NCI-H2107 (cell line): Measurements from ENCODE around the gene DDX46.
"Not testable (repeated sequence)": the region's sequence is repeated elsewhere in the genome, so short reads cannot be mapped to it uniquely, and the experiment has no call there.

Source experiments
- DNase-seq: peaks from one replicate; lab custom pipeline; 2025; lab: John Stamatoyannopoulos, UW

The DDX46 gene

GRCh38 chr5:134845335-134845851, 86.8 kb downstream of the DDX46 start:
- DNase-seq, result no peak

GRCh38 chr5:134845852-134846640, 87.5 kb downstream of the DDX46 start, which contains the start of gene C5orf24:
Gene C5orf24, plus strand, starts transcription at chr5:134845968. Its CDS starts 8,933 bp downstream, at chr5:134854901.
- peak; percentile 67 for DNase-seq

- DNase-seq, result no peak
These were observed 88.0 kb downstream of the DDX46 start for GRCh38 chr5:134846641-134846960.

- DNase-seq, result not testable (repeated sequence)
These were observed 90.9 kb downstream of the DDX46 start for GRCh38 chr5:134849434-134849933.

GRCh38 chr5:134851307-134851923, 92.8 kb downstream of the DDX46 start:
- DNase-seq, result no peak

- not testable (repeated sequence) for DNase-seq
These were observed 97.9 kb downstream of the DDX46 start for GRCh38 chr5:134856465-134856864.

- DNase-seq, result no peak
These were observed 98.8 kb downstream of the DDX46 start for GRCh38 chr5:134857401-134857800.

GRCh38 chr5:134864707-134865106, 106.1 kb downstream of the DDX46 start:
- DNase-seq, result no peak

GRCh38 chr5:134873494-134873893, 114.9 kb downstream of the DDX46 start:
- DNase-seq, result no peak

- peak; percentile 40 for DNase-seq
These were observed 115.6 kb downstream of the DDX46 start, which contains the start of gene TXNDC15 for GRCh38 chr5:134873987-134874830. Gene TXNDC15, plus strand, starts transcription at chr5:134874371. Its CDS starts 57 bp downstream, at chr5:134874428.

- DNase-seq, result no peak
These were observed 116.5 kb downstream of the DDX46 start for GRCh38 chr5:134874831-134875655.

- DNase-seq, result no peak
These were observed 118.6 kb downstream of the DDX46 start for GRCh38 chr5:134877159-134877558.

- no peak for DNase-seq
These were observed 119.8 kb downstream of the DDX46 start for GRCh38 chr5:134878403-134878802.

- no peak for DNase-seq
These were observed 120.9 kb downstream of the DDX46 start for GRCh38 chr5:134879456-134879855.
